Fibroblast of pulmonary artery (primary cell): ENCODE data around the gene EIF3B.
"Not testable (repeated sequence)": the region's sequence is repeated elsewhere in the genome, so short reads cannot be mapped to it uniquely, and the experiment has no call there.

Experiments used
- DNase-seq: peaks from one replicate; pipeline ENCODE4 v3.0.0-alpha.2; 2010; ENCODE audit warnings: low read depth
- H3K4me3 ChIP-seq: replicated peaks from 2 replicates; pipeline ENCODE4 v1.5.1; 2011; ENCODE audit warnings: low read depth, mild to moderate bottlenecking, control low read depth, low read length, moderate library complexity
- CTCF ChIP-seq: IDR thresholded peaks from 2 replicates; pipeline ENCODE4 v1.5.1; 2011; ENCODE audit warnings: mild to moderate bottlenecking, control low read depth, low read length, inconsistent platforms; ENCODE audit errors: missing control alignments

EIF3B gene

GRCh38 chr7:2354186-2354938 is at the start of gene EIF3B:
Gene EIF3B (plus strand): TSS chr7:2354827. CDS start chr7:2354922, 95 bp downstream.
- peak; percentile 97 for DNase-seq
- peak within 1 kb of the TSS; percentile 93 for H3K4me3 ChIP-seq
- TF ChIP-seq CTCF: no peak

- DNase-seq, H3K4me3 ChIP-seq: not testable (repeated sequence)
These were observed 49.4 kb upstream of the EIF3B start for GRCh38 chr7:2305258-2305657.

GRCh38 chr7:2306688-2307087 is 47.9 kb upstream of the EIF3B start:
- DNase-seq: no peak
- H3K4me3 ChIP-seq: no peak overlapping the region
- no peak for TF ChIP-seq CTCF

DNA sequence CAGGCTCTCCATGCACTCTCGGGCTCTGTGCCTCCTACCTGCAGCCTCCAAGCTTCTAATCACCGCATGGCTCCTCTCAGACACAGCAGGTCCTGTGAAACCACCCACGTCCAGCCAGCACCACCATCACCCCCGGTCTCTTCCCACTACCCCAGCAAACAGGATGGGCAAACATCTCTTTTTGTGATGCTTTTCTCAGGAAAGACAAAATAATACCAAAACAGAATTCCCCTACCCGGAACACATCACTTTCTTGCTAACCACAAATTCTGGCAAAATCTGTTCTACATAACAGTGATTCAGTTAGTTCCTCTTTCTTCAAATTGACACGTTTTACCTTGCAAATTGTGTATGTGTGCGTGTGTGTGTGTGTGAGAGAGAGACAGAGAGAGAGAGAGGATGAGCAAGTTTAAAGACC is 46.9 kb upstream of the EIF3B start:
- DNase-seq: no peak
- no peak overlapping the region for H3K4me3 ChIP-seq
- no peak for TF ChIP-seq CTCF

GRCh38 chr7:2309889-2310331 is 44.7 kb upstream of the EIF3B start:
- H3K4me3 ChIP-seq: peak overlapping the region; percentile 3
- DNase-seq: peak; percentile 90
- no peak for TF ChIP-seq CTCF

DNA sequence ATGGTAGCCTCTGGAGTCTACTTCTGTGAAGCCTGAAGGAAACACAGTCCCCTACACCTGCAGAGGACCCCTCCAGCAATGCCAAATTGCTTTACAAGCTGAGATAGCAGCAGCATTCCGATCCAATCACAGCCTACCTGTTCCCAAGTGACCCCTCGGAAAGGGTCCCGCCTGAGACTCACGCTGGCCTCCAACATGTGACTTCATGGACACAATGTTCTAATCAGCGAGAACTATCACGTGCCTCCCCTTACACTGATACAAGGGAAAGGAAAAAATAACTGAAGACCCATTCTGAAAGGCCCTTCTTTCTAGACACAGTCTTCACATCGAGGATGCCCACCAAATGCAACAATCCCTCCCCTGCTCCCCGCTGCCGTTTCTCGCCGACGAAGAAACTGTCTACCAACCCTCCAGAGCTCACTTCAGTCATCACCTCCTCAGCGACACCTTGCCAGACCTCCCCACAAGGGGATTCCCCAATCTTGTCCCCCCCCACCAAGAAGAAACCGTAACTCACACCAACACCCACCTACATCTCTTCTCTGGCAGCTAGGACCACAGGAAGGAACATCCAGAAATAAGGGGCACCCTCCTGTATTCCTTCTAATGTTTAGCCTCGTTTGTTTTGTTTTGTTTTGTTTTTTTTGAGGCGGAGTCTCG is 42.2 kb upstream of the EIF3B start:
- H3K4me3 ChIP-seq: no peak overlapping the region
- no peak for DNase-seq
- no peak for TF ChIP-seq CTCF

DNA sequence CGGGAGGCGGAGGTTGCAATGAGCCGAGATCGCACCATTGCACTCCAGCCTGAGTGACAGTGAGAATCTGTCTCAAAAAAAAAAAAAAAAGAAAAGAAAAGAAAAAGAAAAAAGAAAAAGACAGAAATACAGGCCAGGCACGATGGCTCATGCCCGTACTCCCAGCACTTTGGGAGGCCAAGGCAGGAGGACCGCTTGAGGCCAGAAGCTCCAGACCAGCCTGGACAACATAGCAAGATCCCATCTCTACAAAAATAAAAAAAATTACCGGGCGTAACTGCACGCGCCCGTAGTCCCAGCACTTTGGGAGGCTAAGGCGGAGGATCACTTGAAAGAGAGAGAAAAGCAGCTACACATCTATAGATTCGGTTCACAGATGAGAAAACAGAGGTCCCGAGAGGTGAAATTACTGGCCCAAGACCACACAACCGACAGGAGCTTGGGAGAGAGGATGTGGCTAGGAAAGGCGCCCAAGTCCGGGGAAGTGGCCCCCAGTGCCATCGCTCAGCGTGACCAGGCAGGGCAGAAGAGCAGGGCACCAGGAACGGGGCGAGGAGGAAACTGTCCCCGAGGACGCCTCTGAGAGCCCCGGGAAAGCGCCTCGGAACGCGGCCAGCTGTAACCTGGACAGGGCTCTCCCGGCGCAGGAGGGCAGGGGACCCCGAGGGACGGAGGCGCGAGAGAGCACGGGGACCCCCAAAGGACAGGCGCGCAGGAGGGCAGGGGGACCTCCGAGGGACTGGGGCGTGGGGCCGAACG is 41.0 kb upstream of the EIF3B start:
- TF ChIP-seq CTCF: no peak
- H3K4me3 ChIP-seq: peak overlapping the region; percentile 85
- no peak for DNase-seq
